ENCODE measurements around the gene CHCHD3.

DNA sequence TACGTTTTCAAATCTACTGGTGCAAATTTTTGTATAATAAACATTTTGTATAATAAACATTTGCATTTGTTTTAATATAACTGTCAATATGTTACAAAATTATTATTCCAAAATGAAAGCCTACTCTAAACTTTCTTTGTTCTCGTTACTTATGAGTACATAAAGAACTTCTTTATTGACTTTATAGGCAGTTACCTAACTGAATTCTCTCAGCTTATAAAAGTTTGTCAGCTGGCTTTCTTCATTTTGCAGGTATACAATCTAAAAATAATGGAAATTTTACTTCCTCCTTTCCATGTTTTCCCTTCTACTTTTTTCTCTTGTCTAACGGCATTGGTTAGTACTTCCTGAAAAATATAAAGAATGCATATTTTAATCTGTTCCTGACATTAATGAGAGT, 137.1 kb downstream of the CHCHD3 start:
- TF ChIP-seq, protein P1, sequence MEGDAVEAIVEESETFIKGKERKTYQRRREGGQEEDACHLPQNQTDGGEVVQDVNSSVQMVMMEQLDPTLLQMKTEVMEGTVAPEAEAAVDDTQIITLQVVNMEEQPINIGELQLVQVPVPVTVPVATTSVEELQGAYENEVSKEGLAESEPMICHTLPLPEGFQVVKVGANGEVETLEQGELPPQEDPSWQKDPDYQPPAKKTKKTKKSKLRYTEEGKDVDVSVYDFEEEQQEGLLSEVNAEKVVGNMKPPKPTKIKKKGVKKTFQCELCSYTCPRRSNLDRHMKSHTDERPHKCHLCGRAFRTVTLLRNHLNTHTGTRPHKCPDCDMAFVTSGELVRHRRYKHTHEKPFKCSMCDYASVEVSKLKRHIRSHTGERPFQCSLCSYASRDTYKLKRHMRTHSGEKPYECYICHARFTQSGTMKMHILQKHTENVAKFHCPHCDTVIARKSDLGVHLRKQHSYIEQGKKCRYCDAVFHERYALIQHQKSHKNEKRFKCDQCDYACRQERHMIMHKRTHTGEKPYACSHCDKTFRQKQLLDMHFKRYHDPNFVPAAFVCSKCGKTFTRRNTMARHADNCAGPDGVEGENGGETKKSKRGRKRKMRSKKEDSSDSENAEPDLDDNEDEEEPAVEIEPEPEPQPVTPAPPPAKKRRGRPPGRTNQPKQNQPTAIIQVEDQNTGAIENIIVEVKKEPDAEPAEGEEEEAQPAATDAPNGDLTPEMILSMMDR (conservative IDR thresholded peaks at IDR 0.05; ENCODE audit: low read depth, low read length): no peak
- no peak for TF ChIP-seq EZH2 (IDR thresholded peaks at IDR 0.05; ENCODE audit: low read length, unreplicated experiment)
- TF ChIP-seq EZH2phosphoT487 (IDR thresholded peaks at IDR 0.05; ENCODE audit: borderline replicate concordance, low read length): no peak
